ENCODE results near the gene MACROH2A1.

MACROH2A1 gene

DNA sequence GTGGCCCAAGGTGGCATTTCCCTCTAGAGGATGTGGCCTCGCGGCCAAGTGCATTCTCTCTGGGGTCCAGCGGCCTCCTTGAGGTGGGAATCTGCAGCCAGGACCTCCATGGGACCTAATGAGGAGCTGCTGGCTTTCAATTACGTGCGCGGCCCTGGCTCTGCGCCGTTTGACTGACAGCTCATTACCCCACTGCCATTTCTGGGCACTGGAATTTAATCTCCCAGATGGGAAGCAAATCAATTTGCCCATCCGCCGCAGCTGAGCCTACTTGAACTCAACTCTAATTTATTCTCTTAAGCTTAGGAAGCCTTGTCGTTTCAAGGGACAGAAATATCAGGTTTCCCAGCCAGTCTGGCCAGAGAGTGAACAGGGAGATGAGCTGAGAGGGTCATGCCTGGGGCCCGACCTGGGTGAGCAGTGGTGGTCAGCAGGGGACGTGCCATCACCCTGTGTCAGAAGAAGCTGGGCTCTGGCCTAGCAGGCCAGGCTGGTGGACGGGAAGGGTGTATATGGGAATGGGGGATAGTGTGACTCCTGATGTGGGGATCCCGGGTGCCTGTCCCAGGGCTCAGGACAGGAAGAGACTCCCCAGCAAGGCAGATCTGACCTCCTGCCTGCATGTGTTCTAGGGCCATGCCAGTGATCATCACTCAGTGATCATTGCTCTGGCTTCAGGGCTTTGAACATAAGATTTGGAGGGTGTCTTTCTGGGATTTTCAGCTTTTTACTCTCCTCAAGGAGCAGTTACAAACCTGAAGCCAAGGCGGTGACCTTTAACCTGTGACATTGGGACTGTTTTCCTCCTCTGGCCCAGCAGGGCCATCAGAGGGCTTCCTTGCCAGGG lies 69.7 kb downstream of the MACROH2A1 start:
- DNase-seq: no peak

DNA sequence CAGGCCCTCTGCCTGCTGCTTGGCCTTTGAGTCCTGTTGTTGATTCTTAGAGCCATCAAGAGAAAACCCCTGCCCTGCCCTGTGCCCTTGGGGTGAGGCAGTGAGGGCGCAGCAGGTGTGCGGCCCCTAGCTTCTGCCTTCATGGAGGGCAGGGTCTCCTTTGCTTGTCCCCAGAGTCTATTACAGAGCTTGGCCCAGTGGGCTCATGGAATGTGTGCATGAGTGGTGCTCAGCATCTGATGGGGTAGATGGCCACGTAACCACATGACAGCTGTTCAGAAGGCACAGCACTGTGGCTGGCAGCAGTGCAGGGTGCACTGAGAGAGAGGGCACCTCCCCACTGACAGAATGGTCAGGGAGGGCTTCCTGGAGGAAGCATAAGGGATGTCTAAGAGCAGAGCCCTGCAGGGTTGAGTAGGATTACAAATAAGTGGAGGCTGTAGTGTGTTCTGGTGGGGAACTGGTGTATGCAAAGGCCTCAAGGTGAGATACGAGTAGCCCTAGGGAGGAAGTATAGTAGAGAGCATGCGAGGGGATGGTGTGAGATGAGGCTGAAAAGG lies 70.8 kb downstream of the MACROH2A1 start:
- DNase-seq: no peak

DNA sequence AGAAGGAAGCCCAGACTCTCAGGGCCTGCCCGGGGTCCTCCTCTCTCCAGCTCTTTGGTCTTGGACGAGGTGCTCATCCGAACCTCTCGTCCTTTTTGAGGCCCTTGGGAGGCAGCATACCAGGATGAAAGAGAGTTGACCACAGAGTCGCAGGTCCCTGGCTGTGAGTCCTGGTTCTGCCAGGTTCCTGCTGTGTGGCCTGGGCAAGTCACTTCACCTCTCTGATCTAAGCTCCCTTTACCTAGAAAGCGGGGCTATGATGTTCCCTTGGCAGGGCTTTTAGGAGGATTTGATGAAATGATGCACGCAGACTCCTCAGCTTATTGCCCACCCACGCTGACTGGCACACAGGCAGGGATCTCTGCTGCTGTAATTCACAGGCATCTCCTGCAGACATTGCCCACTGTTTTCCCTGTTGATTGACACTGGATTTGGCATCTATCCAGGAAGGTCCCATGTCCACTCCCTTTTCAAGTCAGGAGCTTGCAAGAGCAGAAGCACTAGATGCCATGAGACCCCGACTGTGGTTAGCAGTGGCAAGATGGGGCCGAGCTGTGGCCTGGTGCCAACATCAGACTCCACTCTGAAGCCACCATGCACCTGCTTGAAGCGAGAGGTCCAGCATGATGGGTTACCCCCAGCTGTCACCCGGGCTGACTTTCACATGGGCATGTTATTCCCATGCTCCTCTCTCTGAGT lies 71.5 kb downstream of the MACROH2A1 start:
- no peak for DNase-seq

DNA sequence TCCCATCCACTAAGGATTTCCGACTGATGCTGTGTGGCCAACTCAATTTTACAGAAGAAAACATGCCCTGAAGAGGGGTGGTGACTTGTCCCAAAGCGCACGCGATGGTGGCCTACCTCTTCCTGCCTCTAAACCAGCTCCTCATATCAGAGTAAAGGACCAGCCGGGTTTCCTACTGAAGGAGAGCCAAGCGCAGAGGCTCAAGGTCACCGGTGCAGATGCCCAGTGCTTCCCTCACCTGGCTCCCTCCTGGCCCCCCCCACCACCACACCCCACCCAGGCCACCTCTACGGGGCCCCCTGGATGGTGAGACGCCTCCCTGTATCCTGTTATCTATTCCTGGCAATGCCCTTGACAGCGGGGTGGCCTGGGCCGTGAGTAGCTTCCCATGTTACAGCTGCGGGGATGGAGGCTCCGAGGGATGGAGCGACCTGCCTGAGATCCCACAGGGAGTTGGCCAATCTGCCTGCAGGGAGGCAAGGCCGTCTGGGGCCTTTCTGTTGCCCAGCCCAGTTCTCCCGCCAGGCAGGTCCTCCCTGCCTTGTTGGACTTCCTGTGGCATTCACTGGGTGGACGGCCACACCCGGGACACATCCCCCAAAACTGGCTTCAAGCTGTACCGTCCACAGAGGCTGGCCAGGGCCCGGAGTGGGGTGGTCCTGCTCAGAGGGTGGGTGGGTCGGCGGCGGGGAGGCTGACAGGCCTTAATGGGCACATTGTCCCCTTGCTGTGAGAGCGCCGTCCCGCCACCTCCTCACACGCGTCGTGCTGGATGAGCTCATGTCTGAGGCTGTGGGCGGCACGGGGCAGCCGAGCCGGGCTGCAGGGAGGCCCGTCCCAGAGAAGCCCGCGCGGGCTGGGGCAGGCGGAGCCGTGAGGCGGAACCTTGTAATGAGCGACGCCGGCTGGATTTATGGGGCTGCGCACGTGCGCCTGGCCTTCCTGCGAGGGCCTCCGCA lies 72.5 kb downstream of the MACROH2A1 start:
- DNase-seq: no peak

DNA sequence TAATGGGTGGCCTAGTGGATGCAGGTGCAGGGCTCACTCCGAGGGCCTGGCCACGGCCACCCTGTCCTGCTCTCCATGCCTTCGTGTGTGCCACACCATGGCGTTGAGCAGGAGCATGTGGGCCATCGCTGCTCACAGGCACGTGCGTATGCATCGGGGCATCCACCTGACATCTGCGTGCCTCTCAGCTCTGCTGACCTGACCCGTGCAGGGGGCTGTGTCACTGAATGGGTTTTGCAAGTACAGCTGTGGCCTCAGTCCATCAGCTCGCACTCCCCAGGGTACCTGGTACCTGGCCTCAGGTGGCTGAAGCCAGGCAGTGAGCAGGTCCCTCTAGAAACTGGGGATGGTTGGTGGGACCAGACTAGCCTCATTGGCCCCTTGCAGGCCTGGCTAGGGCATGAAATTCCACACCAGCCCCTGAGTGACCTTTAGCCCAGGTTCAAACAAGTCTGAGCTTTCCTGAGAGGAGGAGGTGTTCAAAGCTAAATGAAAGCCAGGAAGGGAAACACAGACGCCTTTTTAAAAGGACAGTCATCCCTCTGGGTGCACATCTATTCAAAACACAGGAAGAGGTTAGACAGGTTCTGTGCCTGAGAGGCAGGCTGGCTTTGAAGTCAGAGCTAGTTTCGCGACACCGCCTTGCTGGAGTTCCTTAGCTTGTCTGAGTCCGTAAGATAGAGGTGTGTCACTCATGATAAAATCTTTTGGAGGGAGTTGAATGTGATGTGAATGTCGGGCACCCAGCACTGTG lies 74.0 kb downstream of the MACROH2A1 start:
- no peak for DNase-seq

DNA sequence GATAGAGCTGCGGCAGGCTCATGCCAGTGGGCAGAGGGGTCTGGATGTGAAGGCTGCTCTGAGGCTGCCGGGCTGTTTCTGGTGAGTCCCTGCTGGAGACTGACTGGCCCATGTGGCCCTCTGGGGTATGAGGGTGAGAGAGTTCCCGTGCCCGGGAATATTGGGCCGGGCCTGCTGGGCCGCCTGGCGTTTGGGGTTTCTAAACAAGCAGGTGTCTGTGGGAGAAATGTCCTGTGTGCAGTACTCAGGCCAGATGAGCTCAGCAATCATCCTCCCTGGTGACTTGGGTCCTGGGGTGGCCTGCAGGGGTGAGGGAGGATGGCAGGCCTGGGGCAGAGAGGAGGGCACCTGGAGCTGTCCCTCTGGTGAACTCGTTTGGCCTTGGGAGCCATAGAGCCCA lies 74.9 kb downstream of the MACROH2A1 start:
- no peak for DNase-seq

DNA sequence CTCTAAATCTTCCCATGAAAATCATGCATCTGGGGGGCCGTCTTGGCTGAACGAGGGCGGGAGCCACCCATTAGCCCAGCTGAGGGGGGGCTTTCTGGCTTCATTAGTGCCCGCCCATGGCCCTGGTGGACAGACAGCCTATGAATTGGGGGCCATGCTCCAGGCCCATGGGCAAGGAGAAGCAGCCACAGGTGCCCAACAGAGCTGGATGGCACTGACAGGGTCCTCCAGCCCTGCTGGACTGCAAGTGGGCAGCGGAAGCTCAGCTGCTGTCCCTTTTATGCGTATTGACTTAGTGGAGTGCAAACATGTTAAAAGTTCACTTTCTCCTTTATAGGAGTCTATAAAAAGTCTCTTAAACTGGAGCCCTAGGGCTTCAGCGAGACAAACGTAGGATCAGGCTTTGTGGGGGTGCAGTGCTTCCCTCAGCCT lies 75.3 kb downstream of the MACROH2A1 start:
- DNase-seq: peak; percentile 24

DNA sequence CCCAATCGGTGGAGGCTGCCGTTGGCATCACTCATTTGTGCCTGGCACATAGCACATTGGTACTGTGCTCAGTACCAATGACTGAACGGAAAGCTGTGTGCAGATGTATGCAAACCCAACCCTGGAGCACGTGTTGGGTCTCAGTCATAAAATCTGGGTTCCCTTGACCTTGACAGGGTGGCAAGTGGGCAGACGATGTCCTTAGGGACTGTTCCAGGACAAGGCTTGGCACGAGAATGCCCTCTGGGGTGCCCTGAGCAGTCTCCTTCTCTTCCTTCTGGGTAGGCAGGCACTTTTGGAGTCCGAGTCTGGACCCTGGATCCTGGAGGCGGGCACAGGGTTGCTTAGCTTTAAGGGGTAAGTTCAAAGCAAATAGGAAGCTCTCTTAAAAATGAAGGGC lies 75.8 kb downstream of the MACROH2A1 start:
- DNase-seq: peak; percentile 1

DNA sequence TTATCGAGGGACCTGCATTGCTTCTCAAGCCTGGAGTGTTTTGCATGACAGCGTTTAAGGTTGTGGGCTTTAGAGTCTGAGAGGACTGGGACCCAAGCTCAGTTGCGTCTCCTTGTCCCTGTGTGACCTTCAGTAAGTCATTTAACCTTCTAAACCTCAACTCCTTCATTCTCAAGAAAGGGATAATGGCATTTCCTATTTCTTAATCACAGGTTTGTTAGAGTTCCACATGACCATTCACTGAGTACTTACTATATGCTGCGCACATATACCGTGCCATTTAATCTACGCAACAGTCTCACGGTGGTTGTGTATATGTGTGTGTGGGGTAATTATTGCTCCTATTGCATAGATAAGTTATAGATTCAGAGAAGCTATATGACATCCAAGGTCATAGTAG lies 76.3 kb downstream of the MACROH2A1 start:
- no peak for DNase-seq

DNA sequence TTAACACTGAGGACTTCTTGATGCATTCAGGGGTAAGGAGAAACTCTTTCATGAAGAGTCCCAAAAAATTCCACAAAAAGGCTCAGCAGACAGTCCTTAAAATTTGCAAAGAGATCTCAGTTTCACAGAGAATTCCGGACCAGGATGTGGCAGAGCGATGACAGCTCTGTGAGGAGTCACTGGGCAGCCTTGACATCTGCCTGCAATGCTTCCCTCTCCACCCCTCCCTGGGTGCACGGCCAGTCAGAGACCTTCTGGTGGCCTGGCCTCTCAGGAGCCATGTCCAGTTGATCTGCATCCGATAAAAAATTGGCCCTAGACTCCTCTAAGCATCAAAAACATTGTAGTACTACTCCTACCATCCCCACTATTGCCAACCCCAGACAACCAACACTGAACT lies 76.8 kb downstream of the MACROH2A1 start:
- DNase-seq: no peak

DNA sequence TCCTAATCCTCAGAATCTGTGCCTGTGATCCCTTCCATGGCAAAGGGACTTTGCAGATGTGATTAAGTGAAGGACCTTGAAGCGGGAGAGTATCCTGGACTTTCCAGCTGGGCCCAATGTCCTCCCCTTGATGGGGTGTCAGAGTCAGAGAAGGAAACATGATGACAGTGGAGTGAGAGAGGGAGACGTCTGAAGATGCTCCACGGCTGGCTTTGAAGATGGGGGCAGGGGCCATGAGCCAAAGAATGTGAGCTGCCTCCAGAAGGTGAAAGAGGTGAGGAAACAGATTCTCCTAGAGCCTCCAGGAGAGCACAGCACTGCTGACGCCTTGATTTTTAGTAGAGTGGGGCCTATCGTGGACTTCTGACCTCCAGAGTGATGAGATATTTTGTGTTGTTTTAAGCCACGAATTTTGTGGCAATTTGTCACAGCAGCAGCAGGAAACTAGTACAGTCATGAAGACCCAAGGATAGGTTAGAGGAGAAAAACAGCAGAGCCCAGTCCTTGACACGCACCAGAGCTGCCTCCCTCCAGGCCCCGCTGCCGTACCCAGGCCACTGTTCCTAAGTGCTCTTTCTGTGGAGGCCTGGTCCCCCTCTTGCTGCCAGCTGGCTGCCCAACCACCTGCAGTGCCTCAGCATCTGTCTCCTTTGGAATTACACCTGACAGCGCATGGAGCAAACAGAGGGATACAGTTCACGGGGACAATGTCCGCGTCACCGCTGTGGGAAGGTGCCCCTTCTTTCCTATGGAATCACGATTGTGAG lies 78.1 kb downstream of the MACROH2A1 start:
- DNase-seq: peak; percentile 8

DNA sequence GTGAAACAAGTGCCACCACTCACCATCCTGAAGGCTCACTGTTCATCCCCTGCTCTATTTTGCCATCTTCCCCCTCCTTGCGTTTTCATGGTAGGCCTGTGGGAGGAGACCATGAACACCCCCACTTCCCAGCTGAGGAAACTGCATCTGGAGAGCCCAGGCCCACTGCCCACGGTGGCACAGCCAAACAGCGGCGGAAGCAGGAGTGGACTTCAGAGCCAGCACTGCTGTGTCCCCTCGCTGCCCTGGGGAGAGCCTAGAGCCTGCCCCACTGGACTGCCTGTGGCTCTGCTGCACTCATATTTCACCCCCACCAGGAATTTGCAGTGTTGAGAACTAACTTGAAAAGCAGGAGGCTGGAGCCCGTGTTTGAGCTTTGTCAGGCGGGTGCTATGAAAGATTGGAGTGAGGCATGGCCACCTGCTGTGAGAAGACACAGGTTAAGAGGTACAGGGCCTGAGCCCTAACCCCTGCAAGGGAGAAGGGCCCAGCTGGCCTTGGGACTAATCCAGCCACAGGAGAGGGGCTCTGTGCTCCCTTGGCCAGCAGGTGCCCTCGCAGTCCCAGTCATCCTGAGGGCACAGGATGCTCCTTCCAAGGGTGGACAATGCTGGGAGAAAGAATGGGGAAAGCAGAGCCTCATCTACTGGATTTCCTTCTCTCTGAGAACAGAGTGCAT lies 79.0 kb downstream of the MACROH2A1 start:
- DNase-seq: peak; percentile 17

DNA sequence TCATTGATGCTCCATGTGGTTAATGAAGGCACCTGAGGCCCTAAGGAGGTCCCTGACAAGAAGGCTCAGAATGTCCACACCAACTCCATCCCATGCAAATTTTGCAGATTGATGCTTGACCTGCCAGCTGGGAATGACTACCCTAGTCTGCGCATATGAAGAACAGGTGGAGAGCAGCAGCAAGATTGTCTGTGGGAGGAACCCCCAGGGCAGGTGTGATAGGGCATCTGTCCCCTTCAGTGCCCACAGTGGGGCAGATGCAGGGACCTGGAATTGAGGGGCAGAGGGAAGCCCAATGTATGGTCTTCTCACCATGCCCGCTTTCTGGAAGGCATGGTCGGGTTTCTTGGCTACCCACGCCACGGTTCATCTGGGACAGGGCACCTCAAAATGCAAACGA lies 79.6 kb downstream of the MACROH2A1 start:
- DNase-seq: peak; percentile 1

DNA sequence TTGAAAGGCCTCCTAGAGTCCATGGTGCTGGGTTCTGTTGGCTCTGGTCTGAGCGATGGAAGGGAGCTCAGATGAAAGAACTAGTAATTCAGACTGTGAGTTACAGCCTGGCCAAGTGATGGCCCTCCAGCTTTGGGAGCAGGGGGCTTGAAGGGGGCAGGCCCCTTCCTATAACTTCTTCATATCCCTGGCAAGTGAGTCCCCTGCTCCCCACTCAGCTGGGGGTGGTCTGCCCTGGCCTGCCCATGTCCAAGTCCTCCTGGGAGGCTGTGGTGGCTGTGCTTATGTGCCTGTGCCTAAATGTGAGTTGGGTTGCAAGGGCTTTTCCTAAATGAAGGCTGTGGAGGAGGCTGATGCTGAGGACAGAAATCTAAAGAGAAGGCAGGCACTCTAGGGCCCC lies 80.1 kb downstream of the MACROH2A1 start:
- DNase-seq: peak; percentile 7

DNA sequence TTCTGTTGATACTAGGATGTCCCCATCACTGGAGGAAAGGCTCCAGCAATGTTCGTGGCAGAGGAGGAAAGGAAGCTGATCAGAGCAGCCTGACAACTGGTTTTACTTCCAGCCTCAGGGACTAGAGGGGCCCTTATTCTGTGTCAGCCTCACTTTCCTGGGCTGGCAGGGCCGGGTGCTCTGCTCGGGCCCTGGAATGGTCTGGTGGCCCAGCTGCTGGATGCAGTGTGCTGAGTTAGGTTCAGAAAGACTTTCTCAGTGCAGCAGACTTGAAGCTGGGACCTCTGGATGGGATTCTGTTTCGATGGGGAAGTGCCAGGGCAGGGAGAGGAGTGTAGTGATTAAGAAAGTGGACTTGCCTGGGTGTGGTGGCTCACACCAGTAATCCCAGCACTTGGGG lies 81.0 kb downstream of the MACROH2A1 start:
- DNase-seq: peak; percentile 6

DNA sequence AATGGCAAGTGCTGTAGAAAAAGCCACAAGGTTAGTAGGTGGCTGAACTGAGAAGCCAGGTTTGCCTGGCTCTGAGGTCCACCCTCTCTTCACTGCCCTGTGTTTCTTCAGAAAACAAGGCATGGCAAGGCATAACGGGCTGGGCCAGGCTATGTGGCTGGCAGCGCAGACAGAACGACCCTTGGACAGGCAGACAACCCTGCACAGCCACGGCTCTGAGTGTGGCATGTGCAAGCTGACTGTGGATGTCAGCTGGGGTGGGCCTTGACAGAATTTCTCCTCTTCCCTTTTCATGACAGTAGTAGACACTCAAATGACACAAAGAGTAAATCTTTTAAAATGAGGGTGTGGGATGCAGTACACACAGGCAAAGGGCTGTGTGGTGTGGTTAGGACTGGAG lies 81.7 kb downstream of the MACROH2A1 start:
- DNase-seq: no peak

DNA sequence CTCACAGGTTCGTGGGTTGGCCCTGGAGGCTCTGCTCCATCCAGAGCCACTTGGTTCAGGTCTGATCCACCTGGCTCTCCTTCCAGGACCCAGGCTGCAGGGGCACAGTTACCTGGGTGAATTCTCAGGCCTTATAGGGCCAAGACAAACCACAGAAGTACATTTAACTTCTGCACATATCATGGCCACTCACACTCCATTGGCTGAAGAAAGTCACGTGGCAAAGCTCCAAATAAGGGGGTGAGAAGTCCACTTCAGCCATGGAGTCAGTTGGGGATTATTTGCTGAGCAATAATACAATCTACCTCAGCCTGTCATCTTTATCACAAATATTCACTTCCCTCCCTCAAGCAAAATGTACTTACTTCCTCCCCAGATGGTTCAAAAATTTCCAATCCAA lies 83.6 kb downstream of the MACROH2A1 start:
- no peak for DNase-seq

DNA sequence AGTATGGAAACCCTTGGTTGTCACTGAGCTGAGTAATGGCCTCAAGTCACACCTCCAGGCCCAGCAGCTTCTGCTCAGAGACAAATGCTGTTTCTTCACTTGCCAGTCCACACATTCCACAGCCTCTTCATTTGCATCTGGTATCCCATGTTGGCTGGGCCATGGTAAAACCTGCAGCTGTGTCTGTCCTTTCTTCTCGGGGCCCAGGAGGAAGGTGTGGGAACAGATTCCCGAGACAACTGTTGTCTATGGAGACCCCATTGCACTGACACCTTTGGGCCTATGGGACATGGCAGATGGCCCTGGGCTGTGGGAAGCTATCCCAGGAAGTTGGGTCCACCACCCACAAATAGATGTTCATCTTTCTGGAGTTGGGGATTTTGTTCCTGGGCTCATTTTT lies 85.1 kb downstream of the MACROH2A1 start:
- DNase-seq: peak; percentile 7

DNA sequence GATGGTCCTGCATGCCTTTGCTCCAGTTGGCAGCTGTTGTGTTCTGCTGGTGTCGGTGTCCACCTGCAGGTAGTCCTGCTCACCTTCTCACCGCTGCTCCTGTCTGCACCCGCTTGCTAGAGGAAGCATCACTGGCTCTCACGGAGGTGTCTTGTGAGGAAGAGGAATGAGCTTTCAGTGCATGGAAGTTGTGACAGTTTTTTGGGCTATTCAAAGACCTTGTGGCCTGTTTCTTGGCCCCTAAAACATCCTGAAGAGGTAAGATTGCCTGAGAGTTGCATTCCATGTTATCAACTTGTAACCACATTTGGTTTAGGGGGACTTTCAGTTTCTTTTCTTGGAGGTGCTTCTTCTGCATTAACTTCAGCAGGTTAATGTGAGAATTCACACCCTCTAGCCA lies 85.6 kb downstream of the MACROH2A1 start:
- DNase-seq: peak; percentile 14

DNA sequence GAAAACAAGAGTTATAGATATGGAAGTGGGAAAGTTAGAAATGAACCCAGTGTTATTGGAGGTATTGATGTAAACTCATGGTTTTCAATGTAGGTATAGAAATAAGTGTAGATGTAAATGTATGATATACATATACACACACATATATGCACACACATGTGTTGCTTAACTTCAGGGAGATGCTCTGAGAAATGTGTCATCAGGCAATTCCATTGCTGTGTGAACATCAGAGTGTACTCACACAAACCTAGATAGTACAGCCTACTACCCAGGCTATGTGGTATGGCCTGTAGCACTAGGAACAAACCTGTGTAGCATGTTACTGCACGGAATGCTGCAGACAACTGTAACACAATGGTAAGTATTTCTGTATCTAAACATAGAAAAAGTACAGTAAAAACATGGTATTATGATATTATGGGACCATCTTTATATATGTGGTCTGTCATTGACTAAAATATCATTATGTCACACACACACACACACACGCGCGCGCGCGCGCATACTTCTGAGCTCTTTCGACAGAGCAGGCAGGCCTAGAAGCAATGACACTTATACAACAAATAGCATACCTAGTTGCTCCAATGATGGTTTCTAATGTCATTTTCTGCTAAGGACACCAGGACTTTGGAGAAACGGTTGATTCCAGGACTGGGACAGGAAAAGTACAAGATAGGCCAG lies 86.6 kb downstream of the MACROH2A1 start:
- DNase-seq: no peak
